Measurements from ENCODE around the gene GP9.

The GP9 gene

GRCh38 chr3:129023008-129023358 is 37.6 kb upstream of the GP9 start:
- TF ChIP-seq, protein P1, sequence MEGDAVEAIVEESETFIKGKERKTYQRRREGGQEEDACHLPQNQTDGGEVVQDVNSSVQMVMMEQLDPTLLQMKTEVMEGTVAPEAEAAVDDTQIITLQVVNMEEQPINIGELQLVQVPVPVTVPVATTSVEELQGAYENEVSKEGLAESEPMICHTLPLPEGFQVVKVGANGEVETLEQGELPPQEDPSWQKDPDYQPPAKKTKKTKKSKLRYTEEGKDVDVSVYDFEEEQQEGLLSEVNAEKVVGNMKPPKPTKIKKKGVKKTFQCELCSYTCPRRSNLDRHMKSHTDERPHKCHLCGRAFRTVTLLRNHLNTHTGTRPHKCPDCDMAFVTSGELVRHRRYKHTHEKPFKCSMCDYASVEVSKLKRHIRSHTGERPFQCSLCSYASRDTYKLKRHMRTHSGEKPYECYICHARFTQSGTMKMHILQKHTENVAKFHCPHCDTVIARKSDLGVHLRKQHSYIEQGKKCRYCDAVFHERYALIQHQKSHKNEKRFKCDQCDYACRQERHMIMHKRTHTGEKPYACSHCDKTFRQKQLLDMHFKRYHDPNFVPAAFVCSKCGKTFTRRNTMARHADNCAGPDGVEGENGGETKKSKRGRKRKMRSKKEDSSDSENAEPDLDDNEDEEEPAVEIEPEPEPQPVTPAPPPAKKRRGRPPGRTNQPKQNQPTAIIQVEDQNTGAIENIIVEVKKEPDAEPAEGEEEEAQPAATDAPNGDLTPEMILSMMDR (IDR thresholded peaks at IDR 0.05), result no peak

GRCh38 chr3:129023909-129024308 is 36.7 kb upstream of the GP9 start:
- TF ChIP-seq, protein P1 (IDR thresholded peaks at IDR 0.05), result peak; percentile 41; the same call in 1 of the 2 replicates

- TF ChIP-seq, protein P1 (IDR thresholded peaks at IDR 0.05), result no peak
These were observed 35.5 kb upstream of the GP9 start for GRCh38 chr3:129025108-129025507.

DNA sequence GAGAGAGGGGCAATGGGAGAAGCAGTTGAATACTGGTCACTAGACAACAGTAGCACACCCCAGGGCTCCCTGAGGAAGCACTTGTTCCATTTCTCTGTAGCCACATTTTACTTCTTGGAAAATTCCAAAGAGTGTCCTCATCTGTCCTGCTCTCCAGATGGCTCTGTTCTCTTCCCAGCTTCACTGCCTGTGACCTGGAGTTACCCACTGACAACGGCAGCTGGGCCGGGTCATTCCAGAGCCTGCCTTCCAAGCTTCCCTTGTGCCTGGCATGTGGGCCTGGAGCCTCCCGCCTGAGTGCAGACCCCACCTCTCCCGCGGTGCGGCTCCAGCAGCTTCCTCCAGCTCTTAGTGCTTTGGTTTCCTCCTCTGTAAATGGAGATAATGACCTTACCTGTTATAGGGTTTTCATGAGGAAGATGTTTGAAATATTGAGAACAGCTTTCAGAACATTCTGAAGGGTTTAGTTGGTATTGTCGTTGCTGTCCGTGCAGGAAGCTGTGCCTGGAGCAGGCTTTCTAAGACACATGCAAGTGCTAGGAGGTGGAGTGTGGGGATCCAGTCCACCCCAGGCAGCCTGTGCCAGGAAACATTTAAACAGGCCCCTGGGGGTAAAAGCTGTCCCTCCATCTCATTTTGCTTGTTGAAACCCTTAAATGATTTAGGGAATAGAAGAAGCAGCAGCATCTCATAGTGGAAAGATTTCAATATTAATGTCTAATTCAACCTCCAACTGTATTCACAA is 34.7 kb upstream of the GP9 start:
- TF ChIP-seq, protein P1 (IDR thresholded peaks at IDR 0.05), result no peak

- TF ChIP-seq, protein P1 (IDR thresholded peaks at IDR 0.05), result peak; percentile 41
These were observed 33.6 kb upstream of the GP9 start for GRCh38 chr3:129026728-129027543.

DNA sequence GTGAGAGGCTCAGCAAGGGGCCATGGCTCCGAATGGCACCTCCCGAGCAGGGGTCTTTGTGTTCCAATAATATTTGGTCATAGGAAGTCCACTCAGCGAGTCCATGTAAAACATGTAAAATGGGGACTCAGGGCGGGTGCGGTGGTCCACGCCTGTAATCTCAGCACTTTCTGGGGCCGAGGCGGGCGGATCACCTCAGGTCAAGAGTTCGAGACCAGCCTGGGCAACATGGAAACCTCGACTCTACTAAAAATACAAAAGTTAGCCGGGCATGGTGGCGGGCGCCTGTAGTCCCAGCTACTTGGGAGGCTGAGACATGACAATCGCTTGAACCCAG is 33.1 kb upstream of the GP9 start:
- TF ChIP-seq, protein P1 (IDR thresholded peaks at IDR 0.05), result no peak

GRCh38 chr3:129028866-129029265 is 31.7 kb upstream of the GP9 start:
- TF ChIP-seq, protein P1 (IDR thresholded peaks at IDR 0.05), result no peak
